Endodermal cell (in vitro differentiated cells): Measurements from ENCODE around the gene CDR2L. TPM values are rescaled to one million over a fixed set of nuclear protein-coding genes. Genes with fewer than 3 reads are reported as not detected.

Experiments
- DNase-seq: peaks from one replicate; pipeline ENCODE4 v3.0.0-alpha.2; 2017
- H3K27ac ChIP-seq: 2 replicates; pipeline ENCODE4 v1.5.1; 2013; ENCODE audit warnings: mild to moderate bottlenecking, low read depth, low read length, moderate library complexity
- H3K27me3 ChIP-seq: 2 replicates; pipeline ENCODE4 v1.6.1; 2013; ENCODE audit warnings: mild to moderate bottlenecking, low read length, moderate library complexity; ENCODE audit not compliant: insufficient read depth, control insufficient read depth, poor library complexity, severe bottlenecking
- H3K36me3 ChIP-seq: 2 replicates; pipeline ENCODE4 v1.7.0; 2013; ENCODE audit warnings: mild to moderate bottlenecking, low read length, moderate library complexity; ENCODE audit not compliant: control insufficient read depth, insufficient read depth
- H3K4me1 ChIP-seq: one replicate; pipeline ENCODE4 v1.7.0; 2013; ENCODE audit warnings: low read length; ENCODE audit not compliant: control insufficient read depth, insufficient read depth
- H3K4me3 ChIP-seq: 2 replicates; pipeline ENCODE4 v1.5.1; 2013; ENCODE audit warnings: mild to moderate bottlenecking, low read length, moderate library complexity
- H3K9ac ChIP-seq: 2 replicates; pipeline ENCODE4 v1.6.1; 2013; ENCODE audit warnings: mild to moderate bottlenecking, low read length, moderate library complexity; ENCODE audit not compliant: poor library complexity, severe bottlenecking; ENCODE audit errors: extremely low read depth
- H3K9me3 ChIP-seq: 2 replicates; pipeline ENCODE4 v1.6.1; 2013; ENCODE audit warnings: mild to moderate bottlenecking, low read length, moderate library complexity; ENCODE audit not compliant: control insufficient read depth
- H3K27ac Mint-ChIP-seq: 2 replicates; pipeline ENCODE4 v1.8.0; 2020; ENCODE audit warnings: mixed read lengths
- H3K27me3 Mint-ChIP-seq: 2 replicates; pipeline ENCODE4 v1.8.0; 2021; ENCODE audit warnings: mild to moderate bottlenecking, mixed read lengths; ENCODE audit not compliant: insufficient read depth
- H3K36me3 Mint-ChIP-seq: 2 replicates; pipeline ENCODE4 v1.8.0; 2020; ENCODE audit warnings: low read depth, mixed read lengths
- H3K4me1 Mint-ChIP-seq: 2 replicates; pipeline ENCODE4 v1.8.0; 2020; ENCODE audit warnings: mixed read lengths
- H3K4me3 Mint-ChIP-seq: 2 replicates; pipeline ENCODE4 v1.8.0; 2020; ENCODE audit warnings: mild to moderate bottlenecking, moderate library complexity, mixed read lengths
- H3K9me3 Mint-ChIP-seq: 2 replicates; pipeline ENCODE4 v1.8.0; 2020; ENCODE audit warnings: mild to moderate bottlenecking, mixed read lengths
- CTCF ChIP-seq: fragments of 200-600 bp; sonication (generic); conservative IDR thresholded peaks from 2 replicates; pipeline ENCODE4 v1.5.0; 2021; ENCODE audit warnings: antibody characterized with exemption, mild to moderate bottlenecking
- WGBS, 2 experiments: methylation state at CpG; one replicate each; pipeline versions ENCODE4 v1.1.5 to v1.1.7; 2013; ENCODE audit warnings: missing lambda C conversion rate in 2 of 2, mixed read lengths in 1 of 2; ENCODE audit not compliant: insufficient coverage in 1 of 2, insufficient read length in 1 of 2; 5-methylcytosine and 5-hydroxymethylcytosine counted together
- total RNA-seq, 2 donors: library from RNA; stranded (reverse); fragmentation: NEBNext Ultra II Directional in 1 of 2; extraction: Animal tissue kit (Norgen Biotek cat#: 25700) in 1 of 2; gene quantifications; 2 replicates in 1 of 2; 3 replicates in 1 of 2; pipeline ENCODE4 v1.2.1, GENCODE V29; 2021

CDR2L gene
- total RNA-seq, 2 donors from 2014 or later: 20.4 to 23.6 TPM

GRCh38 chr17:74959826-74960515 lies 27.5 kb upstream of the CDR2L start:
- H3K9ac ChIP-seq: no peak overlapping the region
- peaks cover 26% of the 10 kb centered on the region for H3K27me3 ChIP-seq
- Mint-ChIP-seq H3K9me3 (no peaks in the 10 kb centered on the region), H3K27me3 (peaks cover 29% of the 10 kb centered on the region), H3K4me3 (no peak overlapping the region), H3K36me3 (no peaks in the 10 kb centered on the region), H3K4me1 (peaks cover 1% of the 10 kb centered on the region), H3K27ac (no peak overlapping the region)
- no peak overlapping the region for H3K27ac ChIP-seq
- H3K9me3 ChIP-seq: no peaks in the 10 kb centered on the region
- H3K4me3 ChIP-seq: no peak overlapping the region
- TF ChIP-seq CTCF: no peak
- DNase-seq: no peak
- no peaks in the 10 kb centered on the region for H3K36me3 ChIP-seq
- no peaks in the 10 kb centered on the region for H3K4me1 ChIP-seq
- 75 to 89% methylated on average over 5 to 14 of the region's 14 CpGs for WGBS, 2 experiments

GRCh38 chr17:74960570-74961342 lies 26.7 kb upstream of the CDR2L start:
- no peak overlapping the region for H3K27ac ChIP-seq
- H3K4me3 ChIP-seq: no peak overlapping the region
- peak; percentile 85 for TF ChIP-seq CTCF
- H3K27me3 ChIP-seq: peaks cover 26% of the 10 kb centered on the region
- Mint-ChIP-seq H3K27ac (peak overlapping the region; percentile 15), H3K4me1 (peaks cover 1% of the 10 kb centered on the region), H3K9me3 (no peaks in the 10 kb centered on the region), H3K27me3 (peaks cover 26% of the 10 kb centered on the region), H3K36me3 (no peaks in the 10 kb centered on the region), H3K4me3 (no peak overlapping the region)
- no peak overlapping the region for H3K9ac ChIP-seq
- no peaks in the 10 kb centered on the region for H3K4me1 ChIP-seq
- H3K36me3 ChIP-seq: no peaks in the 10 kb centered on the region
- WGBS, 2 experiments: 40% methylated on average over 19 of the region's 19 CpGs; no CpG with 5 or more reads in 1 of the 2 experiments
- H3K9me3 ChIP-seq: no peaks in the 10 kb centered on the region
- DNase-seq: peak; percentile 96

- Histone ChIP-seq H3K9me3 (no peaks in the 10 kb centered on the region), H3K36me3 (no peaks in the 10 kb centered on the region), H3K27ac (no peak overlapping the region), H3K4me1 (no peaks in the 10 kb centered on the region), H3K27me3 (peaks cover 26% of the 10 kb centered on the region), H3K9ac (no peak overlapping the region), H3K4me3 (no peak overlapping the region)
- peaks cover 1% of the 10 kb centered on the region for H3K4me1 Mint-ChIP-seq
- H3K27ac Mint-ChIP-seq: no peak overlapping the region
- peak; percentile 98 for DNase-seq
- peak; percentile 88 for TF ChIP-seq CTCF
- H3K4me3 Mint-ChIP-seq: no peak overlapping the region
- no peaks in the 10 kb centered on the region for H3K9me3 Mint-ChIP-seq
- no peaks in the 10 kb centered on the region for H3K36me3 Mint-ChIP-seq
- 46 to 61% methylated on average over 11 to 23 of the region's 23 CpGs for WGBS, 2 experiments
- H3K27me3 Mint-ChIP-seq: peaks cover 22% of the 10 kb centered on the region
These were observed 25.6 kb upstream of the CDR2L start for GRCh38 chr17:74961657-74962350.
